PC-3 (cell line): ENCODE measurements around the gene ANKS1B.

Source experiments
- CTCF ChIP-seq: fragments of 300-600 bp; sonication (generic); conservative IDR thresholded peaks from 2 replicates; pipeline ENCODE4 v1.5.1; 2017; ENCODE audit warnings: antibody characterized with exemption, low read depth, mild to moderate bottlenecking, low read length
- EZH2phosphoT487 ChIP-seq: fragments of 300-600 bp; sonication (generic); IDR thresholded peaks from 2 replicates; pipeline ENCODE4 v1.6.1; 2018; ENCODE audit warnings: mild to moderate bottlenecking, antibody characterized with exemption, low read length, borderline replicate concordance

GRCh38 chr12:99600388-99600787, 384.3 kb downstream of the ANKS1B start:
- no peak for TF ChIP-seq EZH2phosphoT487
- TF ChIP-seq CTCF = no peak
